CD14-positive monocyte (primary cell): ENCODE data around the gene CHD6. TPM values are rescaled to one million over a fixed set of nuclear protein-coding genes. Genes with fewer than 3 reads are reported as not detected.

Experiments
- DNase-seq, 3 donors: peaks; one replicate each; pipeline ENCODE4 v3.0.0-alpha.2; 2011 to 2022
- H2AFZ ChIP-seq: 2 replicates; pipeline ENCODE4 v1.6.0; 2012; ENCODE audit warnings: mild to moderate bottlenecking, low read depth, low read length, inconsistent platforms; ENCODE audit not compliant: insufficient read depth, poor library complexity, severe bottlenecking
- H3K27ac ChIP-seq, 2 donors: 1 replicate in 1 of 2; 2 replicates in 1 of 2; pipeline ENCODE4 v1.5.1; 2012 to 2013; ENCODE audit warnings: low read length in 2 of 2, control low read depth in 1 of 2, inconsistent platforms in 1 of 2, low read depth in 1 of 2, mild to moderate bottlenecking in 1 of 2
- H3K27me3 ChIP-seq, 2 donors: one replicate each; pipeline versions ENCODE4 v1.6.0 to v1.6.1; 2011 to 2013; ENCODE audit warnings: low read length in 2 of 2; ENCODE audit not compliant: control insufficient read depth in 2 of 2, insufficient read depth in 2 of 2
- H3K36me3 ChIP-seq, 2 donors: replicated peaks in 1 of 2; 1 replicate in 1 of 2; 2 replicates in 1 of 2; pipeline versions ENCODE4 v1.5.1 to v1.6.1; 2012 to 2013; ENCODE audit warnings: low read length in 2 of 2, control low read depth in 1 of 2, inconsistent platforms in 1 of 2, mild to moderate bottlenecking in 1 of 2; ENCODE audit not compliant: insufficient read depth in 2 of 2, control insufficient read depth in 1 of 2
- H3K4me1 ChIP-seq, 2 donors: 1 replicate in 1 of 2; 2 replicates in 1 of 2; pipeline versions ENCODE4 v1.5.1 to v1.6.1; 2012 to 2013; ENCODE audit warnings: low read length in 2 of 2, control low read depth in 1 of 2, inconsistent platforms in 1 of 2, mild to moderate bottlenecking in 1 of 2, moderate library complexity in 1 of 2; ENCODE audit not compliant: insufficient read depth in 2 of 2, control insufficient read depth in 1 of 2
- H3K4me2 ChIP-seq: replicated peaks from 2 replicates; pipeline ENCODE3; 2012; ENCODE audit warnings: low read length, moderate library complexity, mild to moderate bottlenecking; ENCODE audit not compliant: poor library complexity, severe bottlenecking; ENCODE audit errors: extremely low read depth
- H3K4me3 ChIP-seq, 3 experiments: fragments of 200-600 bp in 1 of 3; sonication (generic) in 1 of 3; replicated peaks in 1 of 3; 1 replicate in 2 of 3; 2 replicates in 1 of 3; pipeline ENCODE4 v1.5.1; 2011 to 2013; ENCODE audit warnings: low read length in 3 of 3, mild to moderate bottlenecking in 3 of 3, control low read depth in 2 of 3, low read depth in 2 of 3, inconsistent platforms in 1 of 3, moderate library complexity in 1 of 3
- H3K79me2 ChIP-seq: 2 replicates; pipeline ENCODE4 v1.6.0; 2012; ENCODE audit warnings: mild to moderate bottlenecking, control low read depth, inconsistent platforms, low read length, moderate library complexity; ENCODE audit not compliant: insufficient read depth
- H3K9ac ChIP-seq: 2 replicates; pipeline ENCODE4 v1.6.0; 2017; ENCODE audit warnings: low read length, mild to moderate bottlenecking; ENCODE audit not compliant: insufficient read depth, poor library complexity, severe bottlenecking
- H3K9me3 ChIP-seq, 2 donors: replicated peaks in 1 of 2; 1 replicate in 1 of 2; 2 replicates in 1 of 2; pipeline versions ENCODE4 v1.5.1 to v1.6.1; 2012 to 2013; ENCODE audit warnings: low read length in 2 of 2, control low read depth in 1 of 2; ENCODE audit not compliant: control insufficient read depth in 1 of 2, insufficient read depth in 1 of 2
- H4K20me1 ChIP-seq: 2 replicates; pipeline ENCODE4 v1.6.0; 2012; ENCODE audit warnings: mild to moderate bottlenecking, low read length, control low read depth, moderate library complexity; ENCODE audit not compliant: insufficient read depth
- H3K27ac Mint-ChIP-seq, 7 donors: one replicate each; pipeline ENCODE4 v1.8.0; 2020; ENCODE audit warnings: mild to moderate bottlenecking in 7 of 7, mixed read lengths in 7 of 7, moderate library complexity in 6 of 7, inconsistent platforms in 2 of 7
- H3K27me3 Mint-ChIP-seq, 3 donors: one replicate each; pipeline ENCODE4 v1.8.0; 2021 to 2022; ENCODE audit warnings: low read depth in 3 of 3, mild to moderate bottlenecking in 3 of 3, mixed read lengths in 3 of 3, moderate library complexity in 3 of 3, inconsistent platforms in 1 of 3
- H3K36me3 Mint-ChIP-seq, 2 donors: one replicate each; pipeline ENCODE4 v1.8.0; 2020; ENCODE audit warnings: mixed read lengths in 2 of 2, inconsistent platforms in 1 of 2, mild to moderate bottlenecking in 1 of 2
- H3K4me1 Mint-ChIP-seq: one replicate; pipeline ENCODE4 v1.8.0; 2020; ENCODE audit warnings: mild to moderate bottlenecking, mixed read lengths
- H3K4me3 Mint-ChIP-seq, 2 donors: one replicate each; pipeline ENCODE4 v1.8.0; 2020; ENCODE audit warnings: mild to moderate bottlenecking in 2 of 2, mixed read lengths in 2 of 2, moderate library complexity in 1 of 2
- H3K9me3 Mint-ChIP-seq, 7 donors: one replicate each; pipeline ENCODE4 v1.8.0; 2020 to 2022; ENCODE audit warnings: mixed read lengths in 7 of 7, mild to moderate bottlenecking in 6 of 7, moderate library complexity in 6 of 7, inconsistent platforms in 2 of 7
- WGBS: methylation state at CpG from one replicate; pipeline ENCODE4 v1.1.5; 2013; ENCODE audit warnings: missing lambda C conversion rate; ENCODE audit not compliant: insufficient coverage; 5-methylcytosine and 5-hydroxymethylcytosine counted together
- intact Hi-C, 2 donors: fragments of 100-400 bp; cut with micrococcal nuclease; formaldehyde crosslinking; loops; one replicate each; pipeline versions ENCODE4 v1.15.0 to v1.15.1; 2023
- polyA plus RNA-seq, 3 donors: library from polyadenylated mRNA; depleted of rRNA in 1 of 3; unstranded in 2 of 3; stranded (reverse) in 1 of 3; fragments of 300-500 nt in 2 of 3; fragments of >200 nt in 1 of 3; fragmentation: Illumina TruSeq in 2 of 3; gene quantifications; 1 replicate in 2 of 3; 2 replicates in 1 of 3; pipeline ENCODE4 v1.2.3, GENCODE V29; 2012 to 2021
- TF ChIP-seq, protein P1 (sequence below): fragments of 200-600 bp; IDR thresholded peaks from one replicate; pipeline ENCODE4 v1.8.0; 2022; ENCODE audit warnings: antibody characterized with exemption, mild to moderate bottlenecking

Gene CHD6
- polyA plus RNA-seq, 3 donors: 12.9 to 19.6 (median 13.0) TPM

DNA sequence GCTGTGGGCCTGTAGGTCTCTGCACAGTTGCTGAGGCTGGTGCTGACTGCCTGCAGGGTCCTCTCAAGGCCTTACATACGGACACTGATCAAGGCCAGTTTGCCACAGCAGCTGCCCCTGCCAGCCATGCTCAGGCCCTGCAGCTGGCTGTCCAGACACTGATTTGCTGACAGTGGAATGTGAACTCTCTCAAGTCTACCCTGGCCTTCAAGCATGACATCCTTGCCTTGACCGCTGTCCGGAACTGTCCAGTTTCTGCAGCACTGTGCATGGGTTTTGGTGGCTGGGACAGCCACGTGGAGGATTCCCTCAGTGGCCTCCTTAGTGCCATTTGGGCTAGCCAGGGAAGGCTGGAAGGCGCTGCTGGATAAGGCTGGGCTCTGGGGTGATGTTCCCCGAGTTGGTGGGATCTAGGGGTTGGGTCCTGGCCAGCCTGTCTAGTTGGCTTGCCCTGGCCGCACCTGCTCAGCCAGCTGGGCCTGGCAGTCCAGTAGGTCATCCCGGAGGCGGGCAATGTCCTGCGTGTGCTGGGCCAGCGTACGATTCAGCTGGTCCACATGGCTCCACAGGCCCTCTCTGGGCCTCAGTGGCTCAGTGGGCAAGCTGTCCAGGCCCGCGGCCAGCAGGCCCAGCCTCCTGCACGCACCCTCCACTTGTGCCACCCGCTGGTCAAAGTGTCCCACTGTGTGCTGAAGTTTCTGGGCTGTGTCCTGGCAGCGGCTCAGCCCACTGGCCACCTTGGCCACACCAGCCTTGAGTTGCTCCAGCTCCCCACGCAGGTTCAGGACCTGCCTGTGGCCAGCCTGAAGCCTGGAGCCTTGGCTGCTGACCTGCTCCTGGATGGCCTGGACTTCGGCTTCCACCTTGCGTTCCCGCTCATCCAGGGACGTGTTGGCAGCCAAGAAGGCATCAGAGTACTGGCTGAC, 257.1 kb downstream of the CHD6 start:
- H3K9me3 Mint-ChIP-seq: peaks cover 0 to 3% (median 0%) of the 10 kb centered on the region in 7 donors
- H3K4me3 ChIP-seq: no peak overlapping the region
- no peak for DNase-seq
- no peaks in the 10 kb centered on the region for H3K79me2 ChIP-seq
- no peaks in the 10 kb centered on the region for H3K36me3 ChIP-seq
- no peaks in the 10 kb centered on the region for H4K20me1 ChIP-seq
- no peak overlapping the region for H3K9ac ChIP-seq
- no peak overlapping the region for H3K27ac ChIP-seq
- H3K36me3 Mint-ChIP-seq: no peaks in the 10 kb centered on the region
- H3K4me2 ChIP-seq: no peak overlapping the region
- peaks cover 25 to 33% (median 27%) of the 10 kb centered on the region in 3 donors for H3K27me3 Mint-ChIP-seq
- H3K27ac Mint-ChIP-seq: no peak overlapping the region
- peaks cover 9 to 20% of the 10 kb centered on the region in 2 donors for H3K27me3 ChIP-seq
- no peak overlapping the region for H3K4me3 Mint-ChIP-seq
- TF ChIP-seq, protein P1, sequence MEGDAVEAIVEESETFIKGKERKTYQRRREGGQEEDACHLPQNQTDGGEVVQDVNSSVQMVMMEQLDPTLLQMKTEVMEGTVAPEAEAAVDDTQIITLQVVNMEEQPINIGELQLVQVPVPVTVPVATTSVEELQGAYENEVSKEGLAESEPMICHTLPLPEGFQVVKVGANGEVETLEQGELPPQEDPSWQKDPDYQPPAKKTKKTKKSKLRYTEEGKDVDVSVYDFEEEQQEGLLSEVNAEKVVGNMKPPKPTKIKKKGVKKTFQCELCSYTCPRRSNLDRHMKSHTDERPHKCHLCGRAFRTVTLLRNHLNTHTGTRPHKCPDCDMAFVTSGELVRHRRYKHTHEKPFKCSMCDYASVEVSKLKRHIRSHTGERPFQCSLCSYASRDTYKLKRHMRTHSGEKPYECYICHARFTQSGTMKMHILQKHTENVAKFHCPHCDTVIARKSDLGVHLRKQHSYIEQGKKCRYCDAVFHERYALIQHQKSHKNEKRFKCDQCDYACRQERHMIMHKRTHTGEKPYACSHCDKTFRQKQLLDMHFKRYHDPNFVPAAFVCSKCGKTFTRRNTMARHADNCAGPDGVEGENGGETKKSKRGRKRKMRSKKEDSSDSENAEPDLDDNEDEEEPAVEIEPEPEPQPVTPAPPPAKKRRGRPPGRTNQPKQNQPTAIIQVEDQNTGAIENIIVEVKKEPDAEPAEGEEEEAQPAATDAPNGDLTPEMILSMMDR: no peak
- no peak overlapping the region for H2AFZ ChIP-seq
- intact Hi-C loops: no loop called here
- H3K4me1 Mint-ChIP-seq: no peaks in the 10 kb centered on the region
- WGBS: 95% methylated on average over 22 of the region's 22 CpGs
- H3K9me3 ChIP-seq: no peaks in the 10 kb centered on the region
- H3K4me1 ChIP-seq: no peaks in the 10 kb centered on the region

DNA sequence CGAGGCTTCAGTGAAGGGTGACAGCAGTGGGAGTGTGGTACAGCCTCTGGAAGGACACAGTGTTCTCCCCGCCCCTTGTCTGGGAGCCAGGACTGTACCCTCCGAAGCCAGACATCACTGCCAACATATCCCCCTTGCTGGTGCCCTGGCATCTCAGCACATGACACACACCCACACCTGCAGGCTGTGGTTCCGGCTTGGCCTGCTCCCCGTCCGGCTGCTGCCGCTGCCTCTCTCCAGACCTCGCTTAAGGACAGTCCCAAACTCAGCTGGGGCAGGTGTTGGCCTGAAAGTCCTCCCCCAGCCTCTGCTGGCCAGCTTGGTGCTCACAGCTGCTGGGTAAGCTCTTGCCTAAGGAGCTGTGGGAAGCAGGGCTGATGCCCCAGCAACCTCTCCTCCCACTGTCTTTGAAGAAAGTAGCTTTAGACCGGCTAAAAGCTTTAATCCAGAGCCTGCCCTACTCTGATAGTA, 258.6 kb downstream of the CHD6 start:
- intact Hi-C loops: no loop called here
- WGBS: 95% methylated on average over 8 of the region's 9 CpGs
- H3K36me3 Mint-ChIP-seq: no peaks in the 10 kb centered on the region
- Histone ChIP-seq H2AFZ (no peak overlapping the region), H3K9ac (no peak overlapping the region), H3K4me2 (no peak overlapping the region), H3K27me3 (peaks cover 0 to 5% of the 10 kb centered on the region in 2 donors), H3K36me3 (no peaks in the 10 kb centered on the region), H3K4me3 (no peak overlapping the region), H3K4me1 (no peaks in the 10 kb centered on the region), H3K27ac (no peak overlapping the region), H3K79me2 (no peaks in the 10 kb centered on the region), H3K9me3 (no peaks in the 10 kb centered on the region), H4K20me1 (no peaks in the 10 kb centered on the region)
- peaks cover 14 to 17% (median 17%) of the 10 kb centered on the region in 3 donors for H3K27me3 Mint-ChIP-seq
- TF ChIP-seq, protein P1: no peak
- no peak overlapping the region for H3K4me3 Mint-ChIP-seq
- H3K9me3 Mint-ChIP-seq: peaks cover 0 to 4% (median 0%) of the 10 kb centered on the region in 7 donors
- no peak overlapping the region for H3K27ac Mint-ChIP-seq
- DNase-seq: no peak
- H3K4me1 Mint-ChIP-seq: no peaks in the 10 kb centered on the region
